GM12878 (cell line): ENCODE data around the gene AGAP1. TPM values are rescaled to one million over a fixed set of nuclear protein-coding genes. Genes with fewer than 3 reads are reported as not detected.

Source experiments
- ATAC-seq: fragments of 200-7000 bp; cut with Tn5 transposase; 3 replicates; pipeline ENCODE4 v1.9.1; 2020; ENCODE audit warnings: mild to moderate bottlenecking, moderate library complexity
- BruUV-seq: library from RNA; stranded (reverse); fragments of 400-500 nt; replicated peaks from 2 replicates; lab custom pipeline; 2021; lab: Mats Ljungman, UMichigan
- CTCF ChIA-PET: fragments of 300-600 bp; sonication (Branson Sonifier 250); formaldehyde crosslinking; extraction: SDS; loops from one replicate; lab custom pipeline; 2021; ENCODE audit warnings: inconsistent platforms; lab: Yijun Ruan, JAX
- POLR2A ChIA-PET: fragments of 350-600 bp; formaldehyde crosslinking; extraction: SDS; loops from one replicate; lab custom pipeline; 2021; ENCODE audit warnings: inconsistent platforms; lab: Charles Lee
- RAD21 ChIA-PET: fragments of 300-600 bp; sonication (Branson Sonifier 250); formaldehyde crosslinking; loops from one replicate; lab custom pipeline; 2023; ENCODE audit warnings: antibody characterized with exemption; ENCODE audit not compliant: unreplicated experiment; lab: Charles Lee
- SMC1A ChIA-PET: fragments of 300-600 bp; sonication (Branson Sonifier 250); formaldehyde crosslinking; loops from one replicate; lab custom pipeline; 2023; ENCODE audit not compliant: unreplicated experiment, uncharacterized antibody; lab: Charles Lee
- DNase-seq: peaks from one replicate; pipeline ENCODE4 v3.0.0-alpha.2; 2011; ENCODE audit warnings: low read depth, low spot score
- FAIRE-seq: peaks from 3 replicates; lab custom pipeline; 2011; peaks lifted over from hg19 to GRCh38; lab: Jason Lieb, UNC
- H2AFZ ChIP-seq: 2 replicates; pipeline ENCODE4 v1.6.0; 2011; ENCODE audit warnings: low read depth, low read length, control low read depth; ENCODE audit not compliant: control insufficient read depth
- H3K27ac ChIP-seq: 2 replicates; pipeline ENCODE4 v1.5.1; 2011; ENCODE audit warnings: control low read depth; ENCODE audit not compliant: control insufficient read depth, insufficient read depth
- H3K27me3 ChIP-seq, 2 experiments: replicated peaks in 1 of 2; 2 replicates each; pipeline versions ENCODE4 v1.6.0 to v1.6.1; 2011; ENCODE audit warnings: low read length in 1 of 2; ENCODE audit not compliant: control insufficient read depth in 2 of 2, insufficient read depth in 2 of 2
- H3K36me3 ChIP-seq, 2 experiments: 2 replicates each; pipeline ENCODE4 v1.5.1; 2011; ENCODE audit warnings: low read length in 1 of 2; ENCODE audit not compliant: control insufficient read depth in 2 of 2, insufficient read depth in 2 of 2
- H3K4me1 ChIP-seq: 2 replicates; pipeline ENCODE4 v1.6.1; 2011; ENCODE audit warnings: mild to moderate bottlenecking, low read length, moderate library complexity, mixed read lengths; ENCODE audit not compliant: control insufficient read depth, insufficient read depth
- H3K4me2 ChIP-seq: 2 replicates; pipeline ENCODE4 v1.6.0; 2011; ENCODE audit warnings: control low read depth; ENCODE audit not compliant: control insufficient read depth, insufficient read depth
- H3K4me3 ChIP-seq: fragments of 200-600 bp; sonication (generic); 2 replicates; pipeline ENCODE4 v1.5.1; 2016
- H3K79me2 ChIP-seq: 2 replicates; pipeline ENCODE4 v1.6.0; 2011; ENCODE audit warnings: low read length; ENCODE audit not compliant: control insufficient read depth, insufficient read depth
- H3K9ac ChIP-seq: 2 replicates; pipeline ENCODE4 v1.8.0; 2011; ENCODE audit warnings: low read length, control low read depth, mixed read lengths; ENCODE audit not compliant: control insufficient read depth, insufficient read depth
- H3K9me3 ChIP-seq: replicated peaks from 3 replicates; pipeline ENCODE4 v1.5.1; 2011; ENCODE audit warnings: mild to moderate bottlenecking, low read length; ENCODE audit not compliant: control insufficient read depth, insufficient read depth
- H4K20me1 ChIP-seq: 2 replicates; pipeline ENCODE4 v1.6.0; 2011; ENCODE audit not compliant: control insufficient read depth, insufficient read depth
- ASH2L ChIP-seq: fragments of 300-600, 200-600 bp; sonication (generic); IDR thresholded peaks from 2 replicates; pipeline ENCODE4 v1.6.1; 2017; ENCODE audit warnings: low read depth, mild to moderate bottlenecking, borderline replicate concordance
- BRCA1 ChIP-seq: IDR thresholded peaks from 2 replicates; pipeline ENCODE4 v1.6.1; 2011; ENCODE audit warnings: low read depth, low read length, improper control_type of control experiment
- CBFB ChIP-seq: IDR thresholded peaks from 2 replicates; pipeline ENCODE4 v1.6.1; 2016; ENCODE audit warnings: antibody characterized with exemption, low read depth
- CHD2 ChIP-seq: IDR thresholded peaks from 2 replicates; pipeline ENCODE4 v1.6.1; 2011; ENCODE audit warnings: low read depth, low read length, improper control_type of control experiment, borderline replicate concordance
- CREM ChIP-seq: IDR thresholded peaks from 2 replicates; pipeline ENCODE4 v1.6.1; 2014; ENCODE audit warnings: antibody characterized with exemption, low read depth
- ESRRA ChIP-seq: IDR thresholded peaks from 2 replicates; pipeline ENCODE4 v1.6.1; 2012; ENCODE audit warnings: mild to moderate bottlenecking, low read length, improper control_type of control experiment
- GATAD2B ChIP-seq: fragments of 450-650 bp; conservative IDR thresholded peaks from 2 replicates; pipeline ENCODE4 v1.6.1; 2017; ENCODE audit warnings: low read depth, mild to moderate bottlenecking, moderate library complexity
- LARP7 ChIP-seq: fragments of 450-650 bp; IDR thresholded peaks from 2 replicates; pipeline ENCODE4 v1.6.1; 2017; ENCODE audit warnings: mild to moderate bottlenecking
- PAX5 ChIP-seq: IDR thresholded peaks from 2 replicates; pipeline ENCODE4 v1.6.1; 2011; ENCODE audit warnings: low read depth, low read length, borderline replicate concordance
- POLR2AphosphoS5 ChIP-seq: IDR thresholded peaks from 2 replicates; pipeline ENCODE4 v1.6.1; 2011; ENCODE audit warnings: mild to moderate bottlenecking, low read length, inconsistent platforms
- RUNX3 ChIP-seq: IDR thresholded peaks from 2 replicates; pipeline ENCODE4 v1.6.1; 2012; ENCODE audit warnings: low read length, inconsistent platforms
- STAT3 ChIP-seq: IDR thresholded peaks from 2 replicates; pipeline ENCODE4 v1.6.1; 2011; ENCODE audit warnings: low read depth, low read length, improper control_type of control experiment
- WGBS: methylation state at CpG from one replicate; pipeline ENCODE4 v1.1.6; 2016; ENCODE audit warnings: low lambda C conversion rate; ENCODE audit not compliant: insufficient replicate concordance, insufficient coverage; ENCODE audit errors: missing lambda C conversion rate; 5-methylcytosine and 5-hydroxymethylcytosine counted together
- in situ Hi-C: fragments of 300-500 bp; cut with MboI; formaldehyde crosslinking; loops from 9 replicates; pipeline ENCODE4 v1.14.3; 2018; ENCODE audit warnings: mixed read lengths
- intact Hi-C: fragments of 100-400 bp; cut with micrococcal nuclease; formaldehyde crosslinking; loops from one replicate; pipeline ENCODE4 v1.14.2; 2022; ENCODE audit not compliant: unreplicated experiment
- polyA plus RNA-seq, 11 experiments: library from polyadenylated mRNA; depleted of rRNA in 4 of 11; unstranded in 6 of 11; stranded (reverse) in 5 of 11; fragments of >200 nt; fragmentation: Nextera tagmentation in 4 of 11; fragmentation: Illumina TruSeq in 1 of 11; extraction: Ambion mirVana in 4 of 11; extraction: Trizol in 1 of 11; gene quantifications; 1 replicate in 1 of 11; 2 replicates in 10 of 11; pipeline versions ENCODE4 v1.2.1 to v1.2.3, GENCODE V29; 2011 to 2016; ENCODE audit warnings: inconsistent platforms in 2 of 11, missing spikeins in 2 of 11, low read depth in 1 of 11
- total RNA-seq, 4 experiments: library from RNA; depleted of rRNA in 3 of 4; stranded (reverse); fragments of >200 nt in 3 of 4; fragmentation: Illumina TruSeq in 1 of 4; extraction: Trizol in 1 of 4; gene quantifications; 2 replicates each; pipeline versions ENCODE4 v1.2.1 to v1.2.3, GENCODE V29; 2013 to 2021
- TF ChIP-seq, protein P1 (sequence below): fragments of 450-650 bp; IDR thresholded peaks from 2 replicates; pipeline ENCODE4 v1.6.1; 2017; ENCODE audit warnings: mild to moderate bottlenecking, low read depth, inconsistent platforms; ENCODE audit not compliant: poor library complexity, severe bottlenecking
- TF ChIP-seq, protein P2 (sequence below): fragments of 450-650 bp; IDR thresholded peaks from 2 replicates; pipeline ENCODE4 v1.6.1; 2016; ENCODE audit warnings: mild to moderate bottlenecking
- TF ChIP-seq, protein P3 (sequence below): fragments of 150-350 bp; IDR thresholded peaks from 2 replicates; pipeline ENCODE4 v1.6.1; 2016; ENCODE audit warnings: low read depth, low read length
- TF ChIP-seq, protein P4 (sequence below): IDR thresholded peaks from 2 replicates; pipeline ENCODE4 v1.6.1; 2011; ENCODE audit warnings: borderline replicate concordance, low read depth, mild to moderate bottlenecking, moderate library complexity, low read length; ENCODE audit not compliant: insufficient read depth, poor library complexity, severe bottlenecking

AGAP1 gene
- total and polyA plus RNA-seq, 10 of the 15 experiments (the other 5 are each of a cell fraction or from before 2014, with no cell fraction given): 0.05 to 0.15 (median 0.06) TPM; not detected in 7

DNA sequence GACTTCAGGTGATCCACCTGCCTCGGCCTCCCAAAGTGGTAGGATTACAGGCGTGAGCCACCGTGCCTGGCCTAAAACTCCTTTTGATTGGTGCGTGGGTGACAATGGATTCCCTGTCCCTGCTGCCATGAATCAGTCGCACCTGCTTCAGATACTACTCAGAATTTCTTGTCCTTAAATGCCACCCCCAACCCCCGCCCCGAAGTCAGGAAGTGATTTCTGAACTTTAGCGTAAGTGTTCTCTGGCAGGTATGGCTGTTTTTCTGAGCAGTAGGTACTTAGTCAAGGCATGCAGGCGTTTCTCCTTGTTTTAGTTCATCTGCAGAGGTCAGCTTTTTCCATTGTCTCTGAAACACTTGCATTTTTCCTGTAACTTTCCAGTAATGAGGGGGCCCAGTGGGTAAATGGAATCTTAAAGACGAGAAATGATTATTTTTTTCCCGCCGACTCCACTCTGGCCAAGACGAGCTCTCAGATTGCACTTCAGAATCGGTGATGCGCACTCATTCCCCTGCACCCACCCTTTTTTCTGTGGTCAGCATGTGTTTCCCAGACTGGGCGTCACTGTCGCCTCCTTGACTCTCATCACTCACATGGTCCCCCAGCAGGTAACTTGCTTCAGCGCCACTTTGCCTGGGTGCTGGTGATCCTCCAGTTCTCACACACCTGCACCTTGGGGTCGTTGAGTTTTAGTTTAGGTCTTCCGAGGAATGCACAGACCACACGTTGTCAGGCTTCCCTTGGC lies 494.6 kb downstream of the AGAP1 start:
- Histone ChIP-seq H3K9ac (no peak overlapping the region), H3K4me1 (no peaks in the 10 kb centered on the region), H3K79me2 (no peaks in the 10 kb centered on the region), H4K20me1 (no peaks in the 10 kb centered on the region), H3K27me3 (no peaks in the 10 kb centered on the region), H3K4me2 (no peak overlapping the region), H3K4me3 (no peak overlapping the region), H3K9me3 (no peaks in the 10 kb centered on the region), H2AFZ (no peak overlapping the region), H3K27ac (no peak overlapping the region), H3K36me3 (no peaks in the 10 kb centered on the region)
- no TSS peak for BruUV-seq
- ATAC-seq (no peak), DNase-seq (no peak), FAIRE-seq (no peak)
- intact Hi-C loops (no loop called here), in situ Hi-C loops (no loop called here)
- ChIA-PET SMC1A (no interaction called here), POLR2A (no interaction called here), RAD21 (no interaction called here), CTCF (no interaction called here)
- 60% methylated on average over 21 of the region's 21 CpGs for WGBS
- TF ChIP-seq, protein P1, sequence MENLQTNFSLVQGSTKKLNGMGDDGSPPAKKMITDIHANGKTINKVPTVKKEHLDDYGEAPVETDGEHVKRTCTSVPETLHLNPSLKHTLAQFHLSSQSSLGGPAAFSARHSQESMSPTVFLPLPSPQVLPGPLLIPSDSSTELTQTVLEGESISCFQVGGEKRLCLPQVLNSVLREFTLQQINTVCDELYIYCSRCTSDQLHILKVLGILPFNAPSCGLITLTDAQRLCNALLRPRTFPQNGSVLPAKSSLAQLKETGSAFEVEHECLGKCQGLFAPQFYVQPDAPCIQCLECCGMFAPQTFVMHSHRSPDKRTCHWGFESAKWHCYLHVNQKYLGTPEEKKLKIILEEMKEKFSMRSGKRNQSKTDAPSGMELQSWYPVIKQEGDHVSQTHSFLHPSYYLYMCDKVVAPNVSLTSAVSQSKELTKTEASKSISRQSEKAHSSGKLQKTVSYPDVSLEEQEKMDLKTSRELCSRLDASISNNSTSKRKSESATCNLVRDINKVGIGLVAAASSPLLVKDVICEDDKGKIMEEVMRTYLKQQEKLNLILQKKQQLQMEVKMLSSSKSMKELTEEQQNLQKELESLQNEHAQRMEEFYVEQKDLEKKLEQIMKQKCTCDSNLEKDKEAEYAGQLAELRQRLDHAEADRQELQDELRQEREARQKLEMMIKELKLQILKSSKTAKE: no peak
- TF ChIP-seq, protein P2, sequence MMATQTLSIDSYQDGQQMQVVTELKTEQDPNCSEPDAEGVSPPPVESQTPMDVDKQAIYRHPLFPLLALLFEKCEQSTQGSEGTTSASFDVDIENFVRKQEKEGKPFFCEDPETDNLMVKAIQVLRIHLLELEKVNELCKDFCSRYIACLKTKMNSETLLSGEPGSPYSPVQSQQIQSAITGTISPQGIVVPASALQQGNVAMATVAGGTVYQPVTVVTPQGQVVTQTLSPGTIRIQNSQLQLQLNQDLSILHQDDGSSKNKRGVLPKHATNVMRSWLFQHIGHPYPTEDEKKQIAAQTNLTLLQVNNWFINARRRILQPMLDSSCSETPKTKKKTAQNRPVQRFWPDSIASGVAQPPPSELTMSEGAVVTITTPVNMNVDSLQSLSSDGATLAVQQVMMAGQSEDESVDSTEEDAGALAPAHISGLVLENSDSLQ: no peak
- TF ChIP-seq STAT3 (no peak), BRCA1 (no peak), ASH2L (no peak), GATAD2B (no peak), PAX5 (no peak), LARP7 (no peak), CBFB (no peak), ESRRA (no peak), CHD2 (no peak), CREM (no peak), POLR2AphosphoS5 (no peak), RUNX3 (no peak)
- TF ChIP-seq, protein P3, sequence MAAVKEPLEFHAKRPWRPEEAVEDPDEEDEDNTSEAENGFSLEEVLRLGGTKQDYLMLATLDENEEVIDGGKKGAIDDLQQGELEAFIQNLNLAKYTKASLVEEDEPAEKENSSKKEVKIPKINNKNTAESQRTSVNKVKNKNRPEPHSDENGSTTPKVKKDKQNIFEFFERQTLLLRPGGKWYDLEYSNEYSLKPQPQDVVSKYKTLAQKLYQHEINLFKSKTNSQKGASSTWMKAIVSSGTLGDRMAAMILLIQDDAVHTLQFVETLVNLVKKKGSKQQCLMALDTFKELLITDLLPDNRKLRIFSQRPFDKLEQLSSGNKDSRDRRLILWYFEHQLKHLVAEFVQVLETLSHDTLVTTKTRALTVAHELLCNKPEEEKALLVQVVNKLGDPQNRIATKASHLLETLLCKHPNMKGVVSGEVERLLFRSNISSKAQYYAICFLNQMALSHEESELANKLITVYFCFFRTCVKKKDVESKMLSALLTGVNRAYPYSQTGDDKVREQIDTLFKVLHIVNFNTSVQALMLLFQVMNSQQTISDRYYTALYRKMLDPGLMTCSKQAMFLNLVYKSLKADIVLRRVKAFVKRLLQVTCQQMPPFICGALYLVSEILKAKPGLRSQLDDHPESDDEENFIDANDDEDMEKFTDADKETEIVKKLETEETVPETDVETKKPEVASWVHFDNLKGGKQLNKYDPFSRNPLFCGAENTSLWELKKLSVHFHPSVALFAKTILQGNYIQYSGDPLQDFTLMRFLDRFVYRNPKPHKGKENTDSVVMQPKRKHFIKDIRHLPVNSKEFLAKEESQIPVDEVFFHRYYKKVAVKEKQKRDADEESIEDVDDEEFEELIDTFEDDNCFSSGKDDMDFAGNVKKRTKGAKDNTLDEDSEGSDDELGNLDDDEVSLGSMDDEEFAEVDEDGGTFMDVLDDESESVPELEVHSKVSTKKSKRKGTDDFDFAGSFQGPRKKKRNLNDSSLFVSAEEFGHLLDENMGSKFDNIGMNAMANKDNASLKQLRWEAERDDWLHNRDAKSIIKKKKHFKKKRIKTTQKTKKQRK: no peak
- TF ChIP-seq, protein P4, sequence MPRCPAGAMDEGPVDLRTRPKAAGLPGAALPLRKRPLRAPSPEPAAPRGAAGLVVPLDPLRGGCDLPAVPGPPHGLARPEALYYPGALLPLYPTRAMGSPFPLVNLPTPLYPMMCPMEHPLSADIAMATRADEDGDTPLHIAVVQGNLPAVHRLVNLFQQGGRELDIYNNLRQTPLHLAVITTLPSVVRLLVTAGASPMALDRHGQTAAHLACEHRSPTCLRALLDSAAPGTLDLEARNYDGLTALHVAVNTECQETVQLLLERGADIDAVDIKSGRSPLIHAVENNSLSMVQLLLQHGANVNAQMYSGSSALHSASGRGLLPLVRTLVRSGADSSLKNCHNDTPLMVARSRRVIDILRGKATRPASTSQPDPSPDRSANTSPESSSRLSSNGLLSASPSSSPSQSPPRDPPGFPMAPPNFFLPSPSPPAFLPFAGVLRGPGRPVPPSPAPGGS: no peak
